NK-92 (cell line): Measurements from ENCODE around the gene WNT3.

Experiments used
- DNase-seq: peaks from one replicate; lab custom pipeline; 2025; ENCODE audit not compliant: unreplicated experiment; lab: John Stamatoyannopoulos, UW

Gene WNT3

DNA sequence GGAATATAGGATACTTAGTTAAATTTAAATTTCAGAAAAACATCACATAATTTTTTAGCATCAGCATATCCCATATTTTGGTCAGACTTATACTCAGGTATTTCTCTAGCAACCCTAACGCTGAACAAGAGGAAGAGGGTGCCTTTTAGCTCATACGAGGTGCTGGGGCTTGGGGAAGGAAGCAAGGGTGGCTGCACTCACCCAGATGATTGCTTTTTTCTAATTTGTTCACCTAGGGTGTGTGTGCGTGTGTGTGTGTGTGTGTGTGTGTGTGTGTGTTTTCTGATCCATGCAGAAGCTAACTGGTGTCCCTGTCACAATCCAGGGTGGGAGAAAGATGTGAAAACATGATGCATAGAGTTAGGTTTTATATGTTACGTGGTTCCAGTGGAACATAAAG, 81.2 kb downstream of the WNT3 start:
- no peak for DNase-seq

DNA sequence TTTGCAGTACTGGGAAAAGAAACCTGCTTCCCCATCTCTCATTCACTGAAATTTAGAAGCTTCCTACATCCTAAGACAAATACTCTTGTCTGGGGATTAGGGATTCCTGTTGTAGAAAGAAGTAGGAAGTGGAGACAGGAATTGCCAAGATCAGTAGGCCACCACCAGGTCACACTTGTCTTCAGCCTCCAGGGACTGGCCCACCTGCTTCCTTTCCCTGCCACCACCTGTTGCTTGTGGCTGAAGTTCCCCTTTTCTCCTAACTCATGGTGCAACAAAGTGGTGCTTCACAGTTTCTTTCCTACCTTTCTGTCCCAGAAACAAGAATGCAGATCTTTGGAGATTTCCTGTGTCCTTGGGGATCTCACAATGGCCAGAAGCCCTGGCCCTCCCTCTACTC, 82.4 kb downstream of the WNT3 start:
- no peak for DNase-seq

DNA sequence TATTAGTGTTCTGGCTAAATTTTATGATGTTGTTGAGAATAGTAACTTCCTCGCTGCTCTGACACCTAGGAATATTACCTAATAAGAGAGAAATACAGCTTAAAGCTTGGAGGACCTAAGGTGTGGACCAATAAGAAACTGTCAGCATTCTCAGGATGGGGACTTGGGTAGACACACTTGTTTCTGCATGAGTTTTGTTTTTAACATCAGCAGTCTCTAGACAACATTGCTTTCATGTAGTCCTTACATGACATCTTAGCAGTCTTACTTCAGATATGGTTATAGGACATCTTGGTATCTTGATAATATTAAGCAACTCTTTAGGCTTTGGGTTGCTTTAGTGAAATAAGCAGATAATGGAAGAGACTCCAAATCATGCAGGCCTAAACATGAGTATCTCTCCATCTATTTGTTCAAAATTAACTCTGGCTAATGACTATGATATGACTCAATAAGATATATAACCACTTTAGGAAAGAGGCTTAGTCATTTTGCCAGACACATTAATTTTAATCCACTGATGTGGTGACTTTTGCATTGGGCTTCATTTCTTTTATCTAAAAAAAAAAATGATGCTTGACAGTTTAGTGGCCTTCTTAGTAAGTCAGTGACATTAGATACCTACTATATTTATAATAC, 84.5 kb downstream of the WNT3 start:
- DNase-seq, result no peak

DNA sequence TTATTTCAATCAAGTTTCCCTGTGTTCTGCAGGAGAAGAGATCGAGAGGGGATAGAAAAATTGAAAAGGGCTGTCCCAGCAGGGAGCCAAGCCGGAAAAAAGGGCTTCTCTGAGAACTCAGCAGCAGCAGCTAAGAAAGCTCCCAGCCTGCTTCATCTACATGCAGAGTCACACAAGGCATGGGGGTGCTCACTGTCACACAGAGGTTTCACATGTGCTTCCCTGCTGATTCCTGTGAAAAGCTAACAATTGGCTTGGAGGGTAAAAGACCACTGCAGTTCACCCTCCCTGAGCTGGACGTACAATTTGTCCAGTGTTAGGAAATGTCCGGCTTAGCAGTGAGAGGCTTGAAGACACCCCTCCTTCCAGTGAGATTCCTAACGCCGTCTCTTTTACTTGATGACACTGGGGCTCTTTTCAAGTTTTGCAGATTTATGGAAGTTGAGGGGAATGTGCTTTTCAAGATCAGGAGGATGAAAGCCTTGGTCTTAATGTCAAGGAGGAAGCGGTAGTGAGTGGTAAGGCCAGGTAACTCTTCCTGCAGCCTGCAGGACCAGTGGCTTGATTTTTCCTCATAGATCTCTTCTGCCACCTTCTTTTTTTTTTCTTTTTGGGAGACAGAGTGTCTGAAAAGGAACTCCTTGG, 85.6 kb downstream of the WNT3 start:
- no peak for DNase-seq

DNA sequence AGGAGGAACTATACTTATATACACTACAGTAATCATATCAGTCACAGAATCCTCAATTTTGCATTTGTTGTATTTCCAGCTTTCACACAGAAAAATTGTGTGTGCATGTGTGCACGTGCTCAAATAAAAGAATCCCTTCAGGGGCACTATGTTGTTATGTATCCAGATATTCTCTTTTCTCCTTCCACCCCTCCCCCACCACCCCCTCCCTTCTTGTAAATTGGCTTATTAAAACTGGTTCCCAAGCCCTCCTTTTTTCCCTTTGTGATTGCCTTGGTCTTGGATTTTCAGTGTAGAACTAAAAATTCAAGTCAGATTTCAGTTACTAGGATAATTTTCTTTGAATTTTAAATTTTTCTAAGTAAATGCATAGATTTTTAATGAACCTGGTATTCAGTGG, 86.3 kb downstream of the WNT3 start:
- no peak for DNase-seq

DNA sequence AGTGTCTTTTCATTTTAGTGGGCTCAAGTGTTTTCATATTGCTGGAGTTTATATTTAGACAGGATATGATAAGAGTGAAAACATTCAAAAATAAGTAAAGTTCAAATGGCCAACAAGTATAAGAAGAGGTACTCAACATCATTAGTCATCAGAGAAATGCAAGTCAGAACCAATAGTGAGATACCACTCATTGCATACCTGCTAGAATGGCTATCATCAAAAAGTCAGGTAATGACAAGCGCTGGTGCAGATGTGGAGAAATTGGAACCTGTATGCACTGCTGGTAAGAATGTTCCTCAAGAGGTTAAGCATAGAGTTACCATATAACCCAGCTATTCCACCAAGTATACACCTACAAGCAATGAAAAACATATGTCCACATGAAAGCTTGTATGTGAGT, 87.8 kb downstream of the WNT3 start:
- DNase-seq, result no peak

DNA sequence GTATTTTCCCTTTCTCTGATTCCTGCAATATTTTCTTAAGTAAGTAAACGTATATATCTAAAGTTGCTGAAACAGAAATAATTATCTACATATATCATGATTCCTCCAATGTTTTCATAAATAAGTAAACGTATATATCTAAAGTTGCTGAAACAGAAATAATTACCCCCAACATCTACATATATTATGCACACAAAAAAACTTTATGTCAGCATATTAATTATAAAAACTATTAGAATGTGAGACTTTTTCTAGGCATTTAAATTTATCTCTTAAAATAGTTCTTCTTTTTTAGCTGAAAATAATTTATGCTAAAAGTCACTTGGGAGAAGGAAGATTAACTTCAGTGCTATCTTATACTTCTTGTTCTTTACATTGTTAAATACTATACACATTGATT, 88.5 kb downstream of the WNT3 start:
- DNase-seq, result no peak

DNA sequence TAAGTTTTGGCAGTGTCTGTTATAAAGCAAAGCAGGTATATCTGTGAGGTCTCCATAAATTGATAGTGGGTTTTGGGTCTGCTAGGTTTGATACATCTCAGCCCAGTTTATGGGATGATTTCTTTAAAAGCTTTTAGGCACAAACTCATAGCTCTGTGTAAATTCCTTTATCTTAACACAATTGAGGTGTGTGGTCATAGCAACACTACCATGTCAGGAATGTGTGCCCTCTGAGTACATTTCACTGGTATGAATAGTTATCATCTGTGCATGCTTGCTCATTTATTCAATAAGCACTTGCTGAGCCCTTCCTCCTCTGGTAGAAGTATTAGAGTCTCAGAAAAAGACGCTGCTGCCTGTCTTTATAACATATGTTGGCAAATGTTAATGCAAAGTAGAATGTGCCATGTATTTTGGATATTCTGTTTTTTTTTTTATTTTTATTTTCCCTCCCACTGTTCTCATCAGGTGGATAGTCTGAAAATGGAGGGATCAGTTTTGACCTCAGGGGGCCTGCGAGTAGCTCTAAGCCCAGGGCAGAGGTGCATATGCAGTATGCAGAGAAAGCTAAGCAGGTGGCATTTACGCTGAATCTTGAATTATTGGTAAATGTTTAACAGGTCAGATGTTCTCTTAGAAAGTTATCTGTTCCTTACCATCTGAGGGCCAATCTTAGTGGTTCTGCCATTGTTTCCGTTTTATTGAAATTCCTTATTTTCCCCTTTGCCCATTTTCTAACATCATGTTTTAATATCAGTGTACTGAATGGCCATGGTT, 90.7 kb downstream of the WNT3 start:
- DNase-seq, result no peak

DNA sequence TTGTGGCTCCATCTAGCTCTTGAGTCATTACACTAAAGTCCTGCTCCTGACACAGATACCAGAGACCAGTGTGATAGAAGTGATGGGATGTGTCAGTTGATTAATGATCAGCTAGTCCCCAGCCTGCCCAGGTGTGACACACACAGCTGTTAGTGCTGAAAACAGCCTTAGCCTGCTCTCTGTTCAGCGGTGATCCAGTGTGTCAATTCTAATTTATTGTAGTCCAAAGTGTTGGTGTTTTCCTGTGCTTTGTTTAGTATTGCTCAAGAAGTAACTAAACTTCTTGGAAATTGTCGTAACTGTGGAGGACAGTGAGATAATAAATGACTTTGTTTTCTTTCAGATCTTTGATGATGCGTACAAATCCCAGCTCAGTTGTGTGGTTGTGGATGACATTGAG, 92.3 kb downstream of the WNT3 start:
- no peak for DNase-seq

DNA sequence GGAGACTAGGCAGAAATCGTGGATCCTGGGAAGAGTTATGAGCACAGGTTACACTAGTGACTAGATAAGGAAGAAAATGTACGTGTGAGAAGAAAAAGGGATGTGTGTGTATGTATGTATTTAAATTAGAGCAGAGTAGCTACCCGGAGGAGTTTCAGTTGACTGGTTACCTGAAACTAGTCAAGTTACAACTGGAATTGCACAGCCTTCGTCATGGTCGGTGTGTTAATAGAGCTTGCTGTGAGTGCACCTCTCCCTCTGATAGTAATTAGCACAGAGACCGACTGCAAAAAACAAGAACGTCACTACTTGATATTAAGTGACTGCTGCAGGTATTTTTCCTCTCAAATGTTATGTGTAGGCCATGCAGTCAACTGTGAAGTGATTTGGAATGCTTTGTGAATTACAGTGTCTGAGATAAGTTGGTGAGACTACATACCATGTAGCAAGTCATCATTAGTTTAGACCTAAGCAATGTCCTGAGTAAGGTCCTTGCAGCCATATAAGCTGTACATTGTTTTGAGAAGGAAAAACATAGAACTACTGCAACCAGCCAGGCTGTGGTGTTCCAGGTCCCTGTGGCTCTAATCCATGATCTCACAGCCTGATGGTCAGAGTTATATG, 95.7 kb downstream of the WNT3 start:
- DNase-seq, result no peak

DNA sequence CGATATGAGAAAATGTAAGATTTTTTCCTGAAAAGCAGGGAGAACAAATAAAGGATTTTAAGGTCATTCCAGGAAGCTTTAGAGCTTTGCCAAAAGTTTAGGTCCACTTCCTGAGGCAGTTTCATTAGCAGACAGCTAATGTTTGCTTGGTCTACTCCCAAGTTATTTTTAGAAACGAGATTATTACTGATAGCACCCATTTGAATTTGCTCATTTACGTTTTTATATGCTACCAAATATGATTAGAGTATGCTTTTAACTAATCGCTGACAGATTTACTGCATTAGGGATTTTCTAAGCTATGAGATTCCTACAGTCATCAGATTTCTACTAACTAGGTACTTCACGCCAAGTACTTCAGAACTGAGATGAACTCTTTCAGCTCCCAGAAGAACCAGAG, 98.1 kb downstream of the WNT3 start:
- no peak for DNase-seq

DNA sequence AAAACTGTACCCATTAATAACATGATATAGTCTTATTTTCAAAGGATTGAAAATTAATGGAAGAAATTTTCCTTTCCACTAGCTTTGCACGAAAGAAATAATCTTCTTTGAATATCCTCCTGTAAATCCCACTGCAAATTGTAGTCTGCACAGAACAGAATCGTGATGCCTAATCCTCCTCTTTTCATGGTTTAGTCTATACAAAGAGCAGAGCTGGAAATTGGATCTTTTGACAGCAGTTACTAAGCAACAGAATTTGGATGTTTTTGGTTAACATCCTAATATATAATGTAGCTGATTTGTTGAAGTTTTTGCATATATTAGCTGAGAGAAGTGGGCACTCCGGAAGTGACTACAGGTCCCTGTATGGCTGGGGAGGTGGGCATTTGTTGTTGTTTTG, 98.6 kb downstream of the WNT3 start:
- no peak for DNase-seq

DNA sequence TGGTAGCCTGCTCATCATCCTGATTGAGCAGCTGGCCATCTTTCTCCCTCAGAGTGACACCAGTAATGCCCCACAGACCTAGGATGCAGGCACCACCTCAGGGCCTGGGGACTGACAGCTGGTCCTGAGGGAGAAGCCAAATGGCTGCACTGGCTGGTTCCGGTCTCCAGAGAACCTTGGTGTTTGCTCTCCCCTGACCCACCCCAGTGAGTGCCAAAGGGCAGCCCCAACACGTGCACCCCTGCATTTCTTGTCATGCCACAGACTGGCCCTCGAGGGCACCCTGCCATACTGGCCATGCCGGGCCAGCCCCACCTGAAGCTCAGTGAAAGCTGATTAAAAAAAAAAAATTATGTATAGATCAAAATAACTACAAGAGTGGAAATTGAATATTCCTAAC, 100.5 kb downstream of the WNT3 start:
- no peak for DNase-seq
